Fibroblast of the aortic adventitia (primary cell): ENCODE results near the gene KCTD15. TPM values are rescaled to one million over a fixed set of nuclear protein-coding genes. Genes with fewer than 3 reads are reported as not detected.

Experiments used
- DNase-seq: peaks from one replicate; pipeline ENCODE4 v3.0.0-alpha.2; 2010; ENCODE audit warnings: low read depth
- H3K4me3 ChIP-seq: 2 replicates; pipeline ENCODE4 v1.5.1; 2011; ENCODE audit warnings: low read depth, mild to moderate bottlenecking, control low read depth, low read length, moderate library complexity
- CTCF ChIP-seq: IDR thresholded peaks from 2 replicates; pipeline ENCODE4 v1.5.1; 2011; ENCODE audit warnings: mild to moderate bottlenecking, low read length, control low read depth, inconsistent platforms; ENCODE audit not compliant: insufficient read depth
- total RNA-seq: library from RNA; depleted of rRNA; stranded (reverse); fragments of >200 nt; gene quantifications from 2 replicates; pipeline ENCODE4 v1.2.3, GENCODE V29; 2012; ENCODE audit warnings: low replicate concordance

Gene KCTD15
- total RNA-seq, 1 donor: 13.3 TPM

- DNase-seq: peak; percentile 57
- peak; percentile 78 for TF ChIP-seq CTCF
- no peak overlapping the region for H3K4me3 ChIP-seq
Observed at GRCh38 chr19:33771384-33772101, 25.1 kb upstream of the KCTD15 start.

GRCh38 chr19:33772102-33772857, 24.4 kb upstream of the KCTD15 start:
- DNase-seq: no peak
- no peak for TF ChIP-seq CTCF
- H3K4me3 ChIP-seq: no peak overlapping the region

- DNase-seq: no peak
- TF ChIP-seq CTCF: no peak
Observed at GRCh38 chr19:33772858-33773180, 23.9 kb upstream of the KCTD15 start.

GRCh38 chr19:33773704-33774624, 22.7 kb upstream of the KCTD15 start:
- TF ChIP-seq CTCF: no peak
- no peak for DNase-seq
- no peak overlapping the region for H3K4me3 ChIP-seq

More at GRCh38 chr19:33772858-33773180, 23.9 kb upstream of the KCTD15 start:
- no peak overlapping the region for H3K4me3 ChIP-seq

- DNase-seq: no peak
- no peak overlapping the region for H3K4me3 ChIP-seq
- TF ChIP-seq CTCF: no peak
Observed at GRCh38 chr19:33774751-33775150, 21.9 kb upstream of the KCTD15 start.

- DNase-seq: no peak
- TF ChIP-seq CTCF: no peak
- no peak overlapping the region for H3K4me3 ChIP-seq
Observed at GRCh38 chr19:33775731-33776487, 20.8 kb upstream of the KCTD15 start.
